ENCODE data around the gene ADGRG4. TPM values are rescaled to one million over a fixed set of nuclear protein-coding genes. Genes with fewer than 3 reads are reported as not detected.

The ADGRG4 gene
- total RNA-seq, 2 experiments from 2014 or later: not detected

GRCh38 chrX:136318895-136319597 lies 18.3 kb downstream of the ADGRG4 start:
- POLR2A ChIA-PET: no interaction called here
- no peak for DNase-seq
- no peaks in the 10 kb centered on the region for H3K9me3 Mint-ChIP-seq
- no peaks in the 10 kb centered on the region for H3K4me1 Mint-ChIP-seq
- H3K4me3 Mint-ChIP-seq: no peak overlapping the region
- H3K27me3 Mint-ChIP-seq: no peaks in the 10 kb centered on the region
- no peaks in the 10 kb centered on the region for H3K36me3 Mint-ChIP-seq (ENCODE audit: low read depth)
- H3K27ac Mint-ChIP-seq: no peak overlapping the region
- CTCF ChIA-PET: no interaction called here

- ChIA-PET CTCF (no interaction called here), POLR2A (no interaction called here)
- H3K4me3 Mint-ChIP-seq: no peak overlapping the region
- H3K27ac Mint-ChIP-seq: no peak overlapping the region
- H3K27me3 Mint-ChIP-seq: no peaks in the 10 kb centered on the region
- no peaks in the 10 kb centered on the region for H3K9me3 Mint-ChIP-seq
- H3K4me1 Mint-ChIP-seq: no peaks in the 10 kb centered on the region
- H3K36me3 Mint-ChIP-seq (ENCODE audit: low read depth): no peaks in the 10 kb centered on the region
- DNase-seq: no peak
Measured at GRCh38 chrX:136319600-136319999, 18.8 kb downstream of the ADGRG4 start.

- H3K4me1 Mint-ChIP-seq: no peaks in the 10 kb centered on the region
- DNase-seq: no peak
- ChIA-PET POLR2A (no interaction called here), CTCF (no interaction called here)
- no peaks in the 10 kb centered on the region for H3K9me3 Mint-ChIP-seq
- no peak overlapping the region for H3K27ac Mint-ChIP-seq
- no peak overlapping the region for H3K4me3 Mint-ChIP-seq
- H3K27me3 Mint-ChIP-seq: no peaks in the 10 kb centered on the region
- H3K36me3 Mint-ChIP-seq (ENCODE audit: low read depth): no peaks in the 10 kb centered on the region
Measured at GRCh38 chrX:136321532-136321931, 20.8 kb downstream of the ADGRG4 start.

- no peak for DNase-seq
- POLR2A ChIA-PET: no interaction called here
- H3K27ac Mint-ChIP-seq: no peak overlapping the region
- no peaks in the 10 kb centered on the region for H3K4me1 Mint-ChIP-seq
- no peaks in the 10 kb centered on the region for H3K27me3 Mint-ChIP-seq
- H3K36me3 Mint-ChIP-seq (ENCODE audit: low read depth): no peaks in the 10 kb centered on the region
- CTCF ChIA-PET: no interaction called here
- no peaks in the 10 kb centered on the region for H3K9me3 Mint-ChIP-seq
- no peak overlapping the region for H3K4me3 Mint-ChIP-seq
Measured at GRCh38 chrX:136322064-136322463, 21.3 kb downstream of the ADGRG4 start.

- Mint-ChIP-seq H3K4me1 (no peaks in the 10 kb centered on the region), H3K27me3 (no peaks in the 10 kb centered on the region), H3K4me3 (no peak overlapping the region), H3K36me3 (ENCODE audit: low read depth) (no peaks in the 10 kb centered on the region), H3K27ac (no peak overlapping the region), H3K9me3 (no peaks in the 10 kb centered on the region)
- ChIA-PET POLR2A (no interaction called here), CTCF (no interaction called here)
- no peak for DNase-seq
Measured at GRCh38 chrX:136325377-136325776, 24.6 kb downstream of the ADGRG4 start.

GRCh38 chrX:136328933-136329332 lies 28.2 kb downstream of the ADGRG4 start:
- CTCF ChIA-PET: no interaction called here
- POLR2A ChIA-PET: no interaction called here
- no peaks in the 10 kb centered on the region for H3K27me3 Mint-ChIP-seq
- DNase-seq: no peak
- H3K9me3 Mint-ChIP-seq: no peaks in the 10 kb centered on the region
- no peak overlapping the region for H3K4me3 Mint-ChIP-seq
- H3K4me1 Mint-ChIP-seq: no peaks in the 10 kb centered on the region
- H3K27ac Mint-ChIP-seq: no peak overlapping the region
- no peaks in the 10 kb centered on the region for H3K36me3 Mint-ChIP-seq (ENCODE audit: low read depth)

- peaks cover 8% of the 10 kb centered on the region for H3K27me3 Mint-ChIP-seq
- H3K27ac Mint-ChIP-seq: no peak overlapping the region
- POLR2A ChIA-PET: no interaction called here
- no peaks in the 10 kb centered on the region for H3K36me3 Mint-ChIP-seq (ENCODE audit: low read depth)
- CTCF ChIA-PET: interaction anchor here (0.8 to 1.2 kb wide), 3 partner anchors 8 to 152 kb away, joined by 3 read pairs; no protein-coding TSS in a partner anchor
- DNase-seq: no peak
- H3K4me1 Mint-ChIP-seq: no peaks in the 10 kb centered on the region
- H3K4me3 Mint-ChIP-seq: no peak overlapping the region
- H3K9me3 Mint-ChIP-seq: no peaks in the 10 kb centered on the region
Measured at GRCh38 chrX:136336623-136337022, 35.9 kb downstream of the ADGRG4 start.

GRCh38 chrX:136339702-136340101 lies 38.9 kb downstream of the ADGRG4 start:
- H3K27me3 Mint-ChIP-seq: peaks cover 13% of the 10 kb centered on the region

GRCh38 chrX:136344320-136344719 lies 43.6 kb downstream of the ADGRG4 start:
- ChIA-PET POLR2A (no interaction called here), CTCF (no interaction called here)
- no peak for DNase-seq
- H3K27me3 Mint-ChIP-seq: peaks cover 15% of the 10 kb centered on the region
- no peaks in the 10 kb centered on the region for H3K36me3 Mint-ChIP-seq (ENCODE audit: low read depth)
- no peaks in the 10 kb centered on the region for H3K4me1 Mint-ChIP-seq
- no peak overlapping the region for H3K4me3 Mint-ChIP-seq
- H3K27ac Mint-ChIP-seq: no peak overlapping the region
- no peaks in the 10 kb centered on the region for H3K9me3 Mint-ChIP-seq

More at GRCh38 chrX:136339702-136340101, 38.9 kb downstream of the ADGRG4 start:
- ChIA-PET CTCF (no interaction called here), POLR2A (no interaction called here)
- DNase-seq: no peak
- H3K4me1 Mint-ChIP-seq: no peaks in the 10 kb centered on the region
- H3K4me3 Mint-ChIP-seq: no peak overlapping the region
- H3K9me3 Mint-ChIP-seq: no peaks in the 10 kb centered on the region
- H3K27ac Mint-ChIP-seq: no peak overlapping the region
- no peaks in the 10 kb centered on the region for H3K36me3 Mint-ChIP-seq (ENCODE audit: low read depth)

- no peak for DNase-seq
- CTCF ChIA-PET: no interaction called here
- POLR2A ChIA-PET: no interaction called here
- H3K9me3 Mint-ChIP-seq: no peaks in the 10 kb centered on the region
- H3K4me1 Mint-ChIP-seq: no peaks in the 10 kb centered on the region
- no peak overlapping the region for H3K4me3 Mint-ChIP-seq
- H3K27ac Mint-ChIP-seq: no peak overlapping the region
- peaks cover 7% of the 10 kb centered on the region for H3K27me3 Mint-ChIP-seq
- H3K36me3 Mint-ChIP-seq (ENCODE audit: low read depth): no peaks in the 10 kb centered on the region
Measured at GRCh38 chrX:136346506-136346905, 45.7 kb downstream of the ADGRG4 start.

- no peak for DNase-seq
- H3K27me3 Mint-ChIP-seq: peaks cover 7% of the 10 kb centered on the region
- no peaks in the 10 kb centered on the region for H3K9me3 Mint-ChIP-seq
- H3K27ac Mint-ChIP-seq: no peak overlapping the region
- no peak overlapping the region for H3K4me3 Mint-ChIP-seq
- CTCF ChIA-PET: no interaction called here
- H3K4me1 Mint-ChIP-seq: no peaks in the 10 kb centered on the region
- POLR2A ChIA-PET: no interaction called here
- no peaks in the 10 kb centered on the region for H3K36me3 Mint-ChIP-seq (ENCODE audit: low read depth)
Measured at GRCh38 chrX:136347706-136348105, 46.9 kb downstream of the ADGRG4 start.

GRCh38 chrX:136353526-136354093 lies 52.8 kb downstream of the ADGRG4 start:
- peaks cover 5% of the 10 kb centered on the region for H3K27me3 Mint-ChIP-seq
- H3K36me3 Mint-ChIP-seq (ENCODE audit: low read depth): no peaks in the 10 kb centered on the region
- no peak overlapping the region for H3K4me3 Mint-ChIP-seq
- no peak overlapping the region for H3K27ac Mint-ChIP-seq
- no peaks in the 10 kb centered on the region for H3K9me3 Mint-ChIP-seq
- H3K4me1 Mint-ChIP-seq: no peaks in the 10 kb centered on the region
- no peak for DNase-seq
- CTCF ChIA-PET: no interaction called here
- POLR2A ChIA-PET: no interaction called here

- Mint-ChIP-seq H3K36me3 (ENCODE audit: low read depth) (no peaks in the 10 kb centered on the region), H3K27me3 (peaks cover 5% of the 10 kb centered on the region), H3K9me3 (no peaks in the 10 kb centered on the region), H3K27ac (no peak overlapping the region), H3K4me3 (no peak overlapping the region), H3K4me1 (no peaks in the 10 kb centered on the region)
- no peak for DNase-seq
- CTCF ChIA-PET: no interaction called here
- POLR2A ChIA-PET: no interaction called here
Measured at GRCh38 chrX:136354201-136354600, 53.4 kb downstream of the ADGRG4 start.

GRCh38 chrX:136369377-136369776 lies 68.6 kb downstream of the ADGRG4 start:
- Mint-ChIP-seq H3K4me1 (peaks cover 3% of the 10 kb centered on the region), H3K36me3 (ENCODE audit: low read depth) (no peaks in the 10 kb centered on the region), H3K4me3 (no peak overlapping the region), H3K27me3 (peaks cover 11% of the 10 kb centered on the region), H3K9me3 (no peaks in the 10 kb centered on the region), H3K27ac (no peak overlapping the region)
- CTCF ChIA-PET: no interaction called here
- DNase-seq: no peak
- POLR2A ChIA-PET: no interaction called here
